GM12873 (cell line): Measurements from ENCODE around the gene VSIG8.

Source experiments
- CTCF ChIP-seq: IDR thresholded peaks from 2 replicates; pipeline ENCODE4 v1.5.1; 2012; ENCODE audit warnings: low read depth, mild to moderate bottlenecking, moderate library complexity, low read length, control low read depth; ENCODE audit not compliant: insufficient read depth; ENCODE audit errors: missing control alignments

Gene VSIG8

GRCh38 chr1:159900086-159900680 lies 37.7 kb upstream of the VSIG8 start, which contains the start of gene CFAP45:
Gene CFAP45 (minus strand): TSS chr1:159900165. CDS start chr1:159900098, 67 bp downstream.
- no peak for TF ChIP-seq CTCF

- no peak for TF ChIP-seq CTCF
These were observed 36.1 kb upstream of the VSIG8 start for GRCh38 chr1:159898527-159898926.

- no peak for TF ChIP-seq CTCF
These were observed 35.5 kb upstream of the VSIG8 start for GRCh38 chr1:159897962-159898361.

GRCh38 chr1:159896546-159896930 lies 34.1 kb upstream of the VSIG8 start:
- TF ChIP-seq CTCF: no peak

- no peak for TF ChIP-seq CTCF
These were observed 33.5 kb upstream of the VSIG8 start for GRCh38 chr1:159895836-159896545.

- TF ChIP-seq CTCF: no peak
These were observed 32.8 kb upstream of the VSIG8 start for GRCh38 chr1:159895286-159895685.

- TF ChIP-seq CTCF: peak; percentile 30
These were observed 30.5 kb upstream of the VSIG8 start for GRCh38 chr1:159892944-159893343.
